GM12801 (cell line): ENCODE results near the gene ELF3.

ENCODE experiments used
- TF ChIP-seq, protein P1 (sequence below): IDR thresholded peaks from one replicate; pipeline ENCODE4 v1.5.1; 2011; ENCODE audit warnings: control low read depth; ENCODE audit not compliant: insufficient read length; ENCODE audit errors: extremely low read depth

Gene ELF3

GRCh38 chr1:201982623-201983379 is 27.6 kb upstream of the ELF3 start, which contains the start of gene RNPEP:
Gene RNPEP, plus strand, starts transcription at chr1:201982648. Its CDS starts 19 bp downstream, at chr1:201982667.
- TF ChIP-seq, protein P1, sequence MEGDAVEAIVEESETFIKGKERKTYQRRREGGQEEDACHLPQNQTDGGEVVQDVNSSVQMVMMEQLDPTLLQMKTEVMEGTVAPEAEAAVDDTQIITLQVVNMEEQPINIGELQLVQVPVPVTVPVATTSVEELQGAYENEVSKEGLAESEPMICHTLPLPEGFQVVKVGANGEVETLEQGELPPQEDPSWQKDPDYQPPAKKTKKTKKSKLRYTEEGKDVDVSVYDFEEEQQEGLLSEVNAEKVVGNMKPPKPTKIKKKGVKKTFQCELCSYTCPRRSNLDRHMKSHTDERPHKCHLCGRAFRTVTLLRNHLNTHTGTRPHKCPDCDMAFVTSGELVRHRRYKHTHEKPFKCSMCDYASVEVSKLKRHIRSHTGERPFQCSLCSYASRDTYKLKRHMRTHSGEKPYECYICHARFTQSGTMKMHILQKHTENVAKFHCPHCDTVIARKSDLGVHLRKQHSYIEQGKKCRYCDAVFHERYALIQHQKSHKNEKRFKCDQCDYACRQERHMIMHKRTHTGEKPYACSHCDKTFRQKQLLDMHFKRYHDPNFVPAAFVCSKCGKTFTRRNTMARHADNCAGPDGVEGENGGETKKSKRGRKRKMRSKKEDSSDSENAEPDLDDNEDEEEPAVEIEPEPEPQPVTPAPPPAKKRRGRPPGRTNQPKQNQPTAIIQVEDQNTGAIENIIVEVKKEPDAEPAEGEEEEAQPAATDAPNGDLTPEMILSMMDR: no peak

- TF ChIP-seq, protein P1: no peak
Measured at GRCh38 chr1:201983380-201983805, 27.0 kb upstream of the ELF3 start.

GRCh38 chr1:201984446-201984845 is 25.9 kb upstream of the ELF3 start:
- TF ChIP-seq, protein P1: no peak

- TF ChIP-seq, protein P1: no peak
Measured at GRCh38 chr1:201985355-201985754, 25.0 kb upstream of the ELF3 start.

GRCh38 chr1:201988601-201989000 is 21.8 kb upstream of the ELF3 start:
- TF ChIP-seq, protein P1: no peak

DNA sequence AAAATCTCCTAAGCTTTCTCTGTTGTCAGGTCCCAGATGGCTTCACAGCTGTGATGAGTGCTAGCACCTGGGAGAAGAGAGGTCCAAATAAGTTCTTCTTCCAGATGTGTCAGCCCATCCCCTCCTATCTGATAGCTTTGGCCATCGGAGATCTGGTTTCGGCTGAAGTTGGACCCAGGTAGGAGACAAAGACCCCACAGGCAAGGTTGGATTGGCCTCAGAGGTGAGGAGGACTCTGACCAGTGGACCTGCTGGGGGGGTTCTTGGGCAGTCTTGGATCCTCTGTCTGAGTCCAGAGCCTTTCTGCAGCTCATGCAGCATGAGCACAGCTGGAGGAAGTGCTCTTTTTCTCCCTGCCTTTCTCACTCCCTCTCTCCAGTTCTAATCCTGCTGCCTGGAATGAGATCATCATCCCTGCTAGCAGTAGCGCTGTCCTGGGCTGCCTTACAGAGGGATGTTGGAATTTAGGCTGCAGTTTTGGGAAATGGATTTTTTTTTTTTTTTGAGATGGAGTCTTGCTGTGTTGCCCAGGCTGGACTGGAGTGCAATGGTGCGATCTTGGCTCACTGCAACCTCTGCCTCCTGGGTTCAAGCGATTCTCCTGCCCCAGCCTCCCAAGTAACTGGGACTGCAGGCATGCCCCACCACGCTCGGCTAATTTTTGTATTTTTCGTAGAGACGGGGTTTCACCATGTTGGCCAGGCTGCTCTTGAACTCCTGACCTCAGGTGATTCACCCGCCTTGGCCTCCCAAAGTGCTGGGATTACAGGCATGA is 20.8 kb upstream of the ELF3 start:
- TF ChIP-seq, protein P1: no peak

GRCh38 chr1:201990427-201990826 is 20.0 kb upstream of the ELF3 start:
- TF ChIP-seq, protein P1: no peak
